Smooth muscle cell (in vitro differentiated cells): ENCODE results near the gene IGF2BP1. TPM values are rescaled to one million over a fixed set of nuclear protein-coding genes. Genes with fewer than 3 reads are reported as not detected.
A peak's percentile ranks its signal among the peaks of the same experiment; 100 is the strongest.

Experiments used
- DNase-seq: peaks from one replicate; lab custom pipeline; 2025; ENCODE audit not compliant: unreplicated experiment; lab: John Stamatoyannopoulos, UW
- H2AFZ ChIP-seq: fragments of 200-600 bp; sonication (generic); 2 replicates; pipeline ENCODE4 v1.6.0; 2016; ENCODE audit warnings: antibody characterized with exemption, low read depth, mild to moderate bottlenecking
- H3F3A ChIP-seq: fragments of 200-600 bp; sonication (generic); 2 replicates; pipeline ENCODE4 v1.6.0; 2017; ENCODE audit warnings: antibody characterized with exemption, low read depth
- H3K27ac ChIP-seq: fragments of 200-600 bp; sonication (generic); 2 replicates; pipeline ENCODE4 v1.5.1; 2016; ENCODE audit warnings: low read depth, mild to moderate bottlenecking
- H3K27me3 ChIP-seq: fragments of 200-600 bp; sonication (generic); 2 replicates; pipeline ENCODE4 v1.6.1; 2016; ENCODE audit warnings: low read depth, mild to moderate bottlenecking
- H3K36me3 ChIP-seq: fragments of 200-600 bp; sonication (generic); 2 replicates; pipeline ENCODE4 v1.5.1; 2016; ENCODE audit warnings: low read depth
- H3K4me1 ChIP-seq: fragments of 200-600 bp; sonication (generic); 2 replicates; pipeline ENCODE4 v1.5.1; 2016; ENCODE audit warnings: low read depth
- H3K4me2 ChIP-seq: fragments of 200-600 bp; sonication (generic); 2 replicates; pipeline ENCODE4 v1.6.0; 2016; ENCODE audit warnings: mild to moderate bottlenecking
- H3K4me3 ChIP-seq: fragments of 200-600 bp; sonication (generic); 2 replicates; pipeline ENCODE4 v1.5.1; 2016; ENCODE audit warnings: mild to moderate bottlenecking
- H3K79me2 ChIP-seq: fragments of 200-600 bp; sonication (generic); 2 replicates; pipeline ENCODE4 v1.6.0; 2016; ENCODE audit warnings: low read depth, mild to moderate bottlenecking
- H3K9ac ChIP-seq: fragments of 200-600 bp; sonication (generic); 2 replicates; pipeline ENCODE4 v1.6.0; 2016; ENCODE audit warnings: low read depth
- H3K9me3 ChIP-seq: fragments of 200-600 bp; sonication (generic); replicated peaks from 2 replicates; pipeline ENCODE4 v1.5.1; 2016; ENCODE audit warnings: low read depth
- H4K20me1 ChIP-seq: fragments of 200-600 bp; sonication (generic); 2 replicates; pipeline ENCODE4 v1.6.0; 2016; ENCODE audit warnings: low read depth
- WGBS: methylation state at CpG from one replicate; pipeline ENCODE4 v1.1.7; 2016; ENCODE audit warnings: low lambda C conversion rate; 5-methylcytosine and 5-hydroxymethylcytosine counted together
- polyA plus RNA-seq: library from polyadenylated mRNA; unstranded; fragments of >200 nt; fragmentation: Nextera tagmentation; extraction: Ambion mirVana; gene quantifications from 2 replicates; pipeline ENCODE4 v1.2.1, GENCODE V29; 2016
- total RNA-seq: library from RNA; depleted of rRNA; stranded (reverse); fragments of >200 nt; gene quantifications from 2 replicates; pipeline ENCODE4 v1.2.3, GENCODE V29; 2014
- TF ChIP-seq, protein P1 (sequence below): fragments of 200-600 bp; sonication (generic); IDR thresholded peaks from 2 replicates; pipeline ENCODE4 v1.5.1; 2017; ENCODE audit warnings: borderline replicate concordance, mild to moderate bottlenecking, antibody characterized with exemption; ENCODE audit not compliant: insufficient read depth, poor library complexity, severe bottlenecking

IGF2BP1 gene
- total and polyA plus RNA-seq, 2 experiments from 2014 or later: 51.4 to 54.6 TPM

- no peak for DNase-seq
- Histone ChIP-seq H3K36me3 (no peaks in the 10 kb centered on the region), H3F3A (no peaks in the 10 kb centered on the region), H3K4me3 (peak overlapping the region; percentile 96), H3K4me2 (peak overlapping the region; percentile 95), H3K9me3 (no peaks in the 10 kb centered on the region), H3K27me3 (no peaks in the 10 kb centered on the region), H3K27ac (peak overlapping the region; percentile 84), H2AFZ (peak overlapping the region; percentile 91), H4K20me1 (no peaks in the 10 kb centered on the region), H3K79me2 (peaks cover 62% of the 10 kb centered on the region), H3K9ac (peak overlapping the region; percentile 71), H3K4me1 (peaks cover 47% of the 10 kb centered on the region)
- WGBS: 2% methylated on average over 3 of the region's 3 CpGs
- TF ChIP-seq, protein P1, sequence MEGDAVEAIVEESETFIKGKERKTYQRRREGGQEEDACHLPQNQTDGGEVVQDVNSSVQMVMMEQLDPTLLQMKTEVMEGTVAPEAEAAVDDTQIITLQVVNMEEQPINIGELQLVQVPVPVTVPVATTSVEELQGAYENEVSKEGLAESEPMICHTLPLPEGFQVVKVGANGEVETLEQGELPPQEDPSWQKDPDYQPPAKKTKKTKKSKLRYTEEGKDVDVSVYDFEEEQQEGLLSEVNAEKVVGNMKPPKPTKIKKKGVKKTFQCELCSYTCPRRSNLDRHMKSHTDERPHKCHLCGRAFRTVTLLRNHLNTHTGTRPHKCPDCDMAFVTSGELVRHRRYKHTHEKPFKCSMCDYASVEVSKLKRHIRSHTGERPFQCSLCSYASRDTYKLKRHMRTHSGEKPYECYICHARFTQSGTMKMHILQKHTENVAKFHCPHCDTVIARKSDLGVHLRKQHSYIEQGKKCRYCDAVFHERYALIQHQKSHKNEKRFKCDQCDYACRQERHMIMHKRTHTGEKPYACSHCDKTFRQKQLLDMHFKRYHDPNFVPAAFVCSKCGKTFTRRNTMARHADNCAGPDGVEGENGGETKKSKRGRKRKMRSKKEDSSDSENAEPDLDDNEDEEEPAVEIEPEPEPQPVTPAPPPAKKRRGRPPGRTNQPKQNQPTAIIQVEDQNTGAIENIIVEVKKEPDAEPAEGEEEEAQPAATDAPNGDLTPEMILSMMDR: no peak
Measured at GRCh38 chr17:48994549-48995303, 2.5 kb upstream of the IGF2BP1 start.

DNA sequence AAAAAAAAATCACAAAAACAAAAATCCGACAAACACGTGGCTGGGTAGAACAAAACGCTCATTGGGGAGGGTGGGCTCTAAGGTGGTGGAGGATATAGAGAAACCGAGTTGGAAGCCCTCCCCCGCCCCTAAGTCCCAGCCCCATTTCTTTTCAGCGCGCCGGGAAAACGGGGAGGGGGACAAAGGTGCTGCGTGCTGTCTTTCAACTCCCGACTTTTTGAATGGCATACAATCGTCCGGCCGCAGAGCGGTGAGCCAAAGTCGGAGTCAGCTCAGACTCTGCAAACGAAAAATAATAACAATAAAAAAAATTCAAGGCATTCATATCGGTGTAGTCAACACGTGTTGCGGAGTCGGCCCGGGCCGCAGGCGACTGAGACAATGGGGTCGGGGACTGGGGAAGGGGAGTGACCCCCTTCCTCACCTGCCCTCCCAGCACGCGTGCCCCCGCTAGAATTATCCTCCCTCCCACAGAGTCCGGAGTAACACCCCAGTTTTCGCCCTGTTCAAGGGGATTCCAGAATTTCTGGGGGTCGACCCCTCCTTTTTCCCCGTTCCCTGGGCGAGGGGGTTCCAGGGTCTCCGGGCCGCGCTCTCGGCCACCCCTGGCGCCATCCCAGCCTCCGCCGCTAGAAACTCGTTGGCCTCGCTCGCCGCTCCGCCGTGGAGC lies 1.7 kb upstream of the IGF2BP1 start:
- H3K4me3 ChIP-seq: peak overlapping the region; percentile 96
- peak overlapping the region; percentile 95 for H3K4me2 ChIP-seq
- peak overlapping the region; percentile 71 for H3K9ac ChIP-seq
- H2AFZ ChIP-seq: peak overlapping the region; percentile 91
- DNase-seq: no peak
- no peaks in the 10 kb centered on the region for H3K27me3 ChIP-seq
- H3K4me1 ChIP-seq: peaks cover 47% of the 10 kb centered on the region
- H3K9me3 ChIP-seq: no peaks in the 10 kb centered on the region
- peaks cover 69% of the 10 kb centered on the region for H3K79me2 ChIP-seq
- peaks cover 5% of the 10 kb centered on the region for H4K20me1 ChIP-seq
- no peaks in the 10 kb centered on the region for H3F3A ChIP-seq
- no peaks in the 10 kb centered on the region for H3K36me3 ChIP-seq
- TF ChIP-seq, protein P1: no peak
- peak overlapping the region; percentile 84 for H3K27ac ChIP-seq
- under 1% methylated on average over 46 of the region's 46 CpGs for WGBS

DNA sequence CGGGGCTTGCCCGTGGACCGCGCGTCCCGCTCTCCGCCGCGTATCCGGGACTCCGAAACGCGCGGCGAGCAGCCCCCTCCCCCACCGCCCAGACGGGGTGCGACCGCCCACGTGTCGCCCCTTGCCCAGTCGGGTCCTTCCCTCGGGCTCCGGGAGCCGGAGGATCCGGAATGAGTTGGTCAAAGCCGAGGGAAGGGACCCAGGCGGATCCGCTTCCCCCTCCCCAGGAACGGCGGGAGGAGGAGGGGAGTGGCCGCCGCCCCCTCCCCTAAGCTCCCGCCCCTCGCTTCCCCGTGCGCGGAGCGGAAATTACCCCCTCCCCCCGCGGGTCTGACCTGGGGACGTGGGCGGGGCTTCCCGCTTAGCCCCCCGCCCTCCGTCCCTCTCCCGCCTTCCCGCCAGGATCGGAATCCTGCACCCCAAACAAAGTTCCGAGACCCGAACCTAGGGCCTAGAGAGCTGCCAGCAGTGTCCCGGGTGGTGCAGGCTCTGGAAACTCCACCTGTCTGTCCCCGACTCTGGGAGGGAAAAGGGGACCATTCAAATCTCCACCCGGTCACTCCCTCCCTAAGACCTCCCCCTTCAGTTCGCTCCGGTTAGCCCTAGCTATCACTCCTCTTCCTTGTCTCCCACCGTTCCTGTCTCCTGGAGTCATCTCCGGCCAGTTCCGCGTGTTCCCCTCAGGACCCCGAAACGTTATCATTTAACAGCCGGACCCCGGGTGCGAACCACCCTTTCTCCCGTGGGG lies 1.0 kb upstream of the IGF2BP1 start:
- TF ChIP-seq, protein P1: no peak
- Histone ChIP-seq H3F3A (no peaks in the 10 kb centered on the region), H3K4me1 (peaks cover 42% of the 10 kb centered on the region), H3K36me3 (no peaks in the 10 kb centered on the region), H2AFZ (peak overlapping the region; percentile 91), H3K4me3 (peak overlapping the region; percentile 96), H3K4me2 (peak overlapping the region; percentile 95), H3K27me3 (no peaks in the 10 kb centered on the region), H3K27ac (peak overlapping the region; percentile 84), H3K79me2 (peaks cover 76% of the 10 kb centered on the region), H4K20me1 (peaks cover 10% of the 10 kb centered on the region), H3K9me3 (no peaks in the 10 kb centered on the region), H3K9ac (peak overlapping the region; percentile 71)
- WGBS: under 1% methylated on average over 45 of the region's 66 CpGs
- peak; percentile 74 for DNase-seq
